ENCODE data around the gene NINL.

NINL gene

GRCh38 chr20:25484911-25485511, 100.3 kb downstream of the NINL start:
- TF ChIP-seq SIN3A (IDR thresholded peaks at IDR 0.05; ENCODE audit: borderline replicate concordance, insufficient read depth, low read length) = no peak
- TF ChIP-seq REST (IDR thresholded peaks at IDR 0.05; ENCODE audit: insufficient read depth in 1 of 2, low read depth in 2 of 2, low read length in 2 of 2) = no peak
- TF ChIP-seq POLR2AphosphoS5 (IDR thresholded peaks at IDR 0.05; ENCODE audit: low read depth, low read length) = no peak
- no peak for TF ChIP-seq FOXP2 (optimal IDR thresholded peaks at IDR 0.05; ENCODE audit: borderline replicate concordance, extremely low read depth, extremely low read length, insufficient read depth)
- TF ChIP-seq TAF1 (IDR thresholded peaks at IDR 0.05; ENCODE audit: borderline replicate concordance, insufficient read depth, low read length) = no peak

- TF ChIP-seq REST (IDR thresholded peaks at IDR 0.05; ENCODE audit: insufficient read depth in 1 of 2, low read depth in 2 of 2, low read length in 2 of 2) (no peak), FOXP2 (optimal IDR thresholded peaks at IDR 0.05; ENCODE audit: borderline replicate concordance, extremely low read depth, extremely low read length, insufficient read depth) (no peak), TAF1 (IDR thresholded peaks at IDR 0.05; ENCODE audit: borderline replicate concordance, insufficient read depth, low read length) (no peak), SIN3A (IDR thresholded peaks at IDR 0.05; ENCODE audit: borderline replicate concordance, insufficient read depth, low read length) (no peak), POLR2AphosphoS5 (IDR thresholded peaks at IDR 0.05; ENCODE audit: low read depth, low read length) (no peak)
These were observed 101.0 kb downstream of the NINL start for GRCh38 chr20:25484224-25484846.

- TF ChIP-seq TAF1 (IDR thresholded peaks at IDR 0.05; ENCODE audit: borderline replicate concordance, insufficient read depth, low read length) (no peak), REST (IDR thresholded peaks at IDR 0.05; ENCODE audit: insufficient read depth in 1 of 2, low read depth in 2 of 2, low read length in 2 of 2) (no peak), SIN3A (IDR thresholded peaks at IDR 0.05; ENCODE audit: borderline replicate concordance, insufficient read depth, low read length) (no peak), POLR2AphosphoS5 (IDR thresholded peaks at IDR 0.05; ENCODE audit: low read depth, low read length) (no peak), FOXP2 (optimal IDR thresholded peaks at IDR 0.05; ENCODE audit: borderline replicate concordance, extremely low read depth, extremely low read length, insufficient read depth) (no peak)
These were observed 101.7 kb downstream of the NINL start for GRCh38 chr20:25483431-25484132.

GRCh38 chr20:25481918-25482253, 103.4 kb downstream of the NINL start:
- TF ChIP-seq TAF1 (IDR thresholded peaks at IDR 0.05; ENCODE audit: borderline replicate concordance, insufficient read depth, low read length) = no peak
- TF ChIP-seq REST (IDR thresholded peaks at IDR 0.05; ENCODE audit: insufficient read depth in 1 of 2, low read depth in 2 of 2, low read length in 2 of 2) = no peak
- no peak for TF ChIP-seq FOXP2 (optimal IDR thresholded peaks at IDR 0.05; ENCODE audit: borderline replicate concordance, extremely low read depth, extremely low read length, insufficient read depth)
